Smooth muscle cell (in vitro differentiated cells): ENCODE results near the gene OR2K2. TPM values are rescaled to one million over a fixed set of nuclear protein-coding genes. Genes with fewer than 3 reads are reported as not detected.
"Not testable (repeated sequence)": the region's sequence is repeated elsewhere in the genome, so short reads cannot be mapped to it uniquely, and the experiment has no call there.

Source experiments
- DNase-seq: peaks from one replicate; lab custom pipeline; 2025; ENCODE audit not compliant: unreplicated experiment; lab: John Stamatoyannopoulos, UW
- H2AFZ ChIP-seq: fragments of 200-600 bp; sonication (generic); 2 replicates; pipeline ENCODE4 v1.6.0; 2016; ENCODE audit warnings: antibody characterized with exemption, low read depth, mild to moderate bottlenecking
- H3F3A ChIP-seq: fragments of 200-600 bp; sonication (generic); 2 replicates; pipeline ENCODE4 v1.6.0; 2017; ENCODE audit warnings: antibody characterized with exemption, low read depth
- H3K27ac ChIP-seq: fragments of 200-600 bp; sonication (generic); 2 replicates; pipeline ENCODE4 v1.5.1; 2016; ENCODE audit warnings: low read depth, mild to moderate bottlenecking
- H3K27me3 ChIP-seq: fragments of 200-600 bp; sonication (generic); 2 replicates; pipeline ENCODE4 v1.6.1; 2016; ENCODE audit warnings: low read depth, mild to moderate bottlenecking
- H3K36me3 ChIP-seq: fragments of 200-600 bp; sonication (generic); 2 replicates; pipeline ENCODE4 v1.5.1; 2016; ENCODE audit warnings: low read depth
- H3K4me1 ChIP-seq: fragments of 200-600 bp; sonication (generic); 2 replicates; pipeline ENCODE4 v1.5.1; 2016; ENCODE audit warnings: low read depth
- H3K4me2 ChIP-seq: fragments of 200-600 bp; sonication (generic); 2 replicates; pipeline ENCODE4 v1.6.0; 2016; ENCODE audit warnings: mild to moderate bottlenecking
- H3K4me3 ChIP-seq: fragments of 200-600 bp; sonication (generic); 2 replicates; pipeline ENCODE4 v1.5.1; 2016; ENCODE audit warnings: mild to moderate bottlenecking
- H3K79me2 ChIP-seq: fragments of 200-600 bp; sonication (generic); 2 replicates; pipeline ENCODE4 v1.6.0; 2016; ENCODE audit warnings: low read depth, mild to moderate bottlenecking
- H3K9ac ChIP-seq: fragments of 200-600 bp; sonication (generic); 2 replicates; pipeline ENCODE4 v1.6.0; 2016; ENCODE audit warnings: low read depth
- H3K9me3 ChIP-seq: fragments of 200-600 bp; sonication (generic); replicated peaks from 2 replicates; pipeline ENCODE4 v1.5.1; 2016; ENCODE audit warnings: low read depth
- H4K20me1 ChIP-seq: fragments of 200-600 bp; sonication (generic); 2 replicates; pipeline ENCODE4 v1.6.0; 2016; ENCODE audit warnings: low read depth
- WGBS: methylation state at CpG from one replicate; pipeline ENCODE4 v1.1.7; 2016; ENCODE audit warnings: low lambda C conversion rate; 5-methylcytosine and 5-hydroxymethylcytosine counted together
- polyA plus RNA-seq: library from polyadenylated mRNA; unstranded; fragments of >200 nt; fragmentation: Nextera tagmentation; extraction: Ambion mirVana; gene quantifications from 2 replicates; pipeline ENCODE4 v1.2.1, GENCODE V29; 2016
- total RNA-seq: library from RNA; depleted of rRNA; stranded (reverse); fragments of >200 nt; gene quantifications from 2 replicates; pipeline ENCODE4 v1.2.3, GENCODE V29; 2014
- TF ChIP-seq, protein P1 (sequence below): fragments of 200-600 bp; sonication (generic); IDR thresholded peaks from 2 replicates; pipeline ENCODE4 v1.5.1; 2017; ENCODE audit warnings: borderline replicate concordance, mild to moderate bottlenecking, antibody characterized with exemption; ENCODE audit not compliant: insufficient read depth, poor library complexity, severe bottlenecking

OR2K2 gene
- total and polyA plus RNA-seq, 2 experiments from 2014 or later, result 0.13 TPM; not detected in 1

DNA sequence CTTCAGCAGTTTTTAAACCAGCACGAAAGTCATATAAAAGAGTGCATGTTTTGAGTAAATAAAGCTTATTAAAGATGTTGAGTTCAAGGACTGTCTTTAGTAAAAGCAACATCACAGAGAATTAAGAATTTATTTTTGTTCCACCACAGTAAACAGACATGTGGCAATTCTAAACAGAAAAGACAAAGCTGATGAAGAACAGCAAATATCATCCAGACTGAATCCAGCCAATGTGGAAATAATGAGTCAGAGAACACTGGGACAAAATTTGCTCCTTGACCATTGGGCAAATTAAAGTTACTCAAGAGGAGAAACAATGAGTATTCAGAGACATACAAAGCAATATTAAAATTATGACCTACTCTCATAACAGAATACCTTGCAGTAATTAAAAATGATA is 28.8 kb downstream of the OR2K2 start:
- Histone ChIP-seq H3F3A (no peaks in the 10 kb centered on the region), H2AFZ (no peak overlapping the region), H3K4me1 (peaks cover 9% of the 10 kb centered on the region), H3K9me3 (no peaks in the 10 kb centered on the region), H3K4me3 (no peak overlapping the region), H3K9ac (no peak overlapping the region), H3K27ac (no peak overlapping the region), H4K20me1 (no peaks in the 10 kb centered on the region), H3K4me2 (no peak overlapping the region), H3K79me2 (no peaks in the 10 kb centered on the region), H3K36me3 (no peaks in the 10 kb centered on the region), H3K27me3 (no peaks in the 10 kb centered on the region)
- DNase-seq, result no peak
- WGBS, result 31% methylated on average over 1 of the region's 1 CpG
- TF ChIP-seq, protein P1, sequence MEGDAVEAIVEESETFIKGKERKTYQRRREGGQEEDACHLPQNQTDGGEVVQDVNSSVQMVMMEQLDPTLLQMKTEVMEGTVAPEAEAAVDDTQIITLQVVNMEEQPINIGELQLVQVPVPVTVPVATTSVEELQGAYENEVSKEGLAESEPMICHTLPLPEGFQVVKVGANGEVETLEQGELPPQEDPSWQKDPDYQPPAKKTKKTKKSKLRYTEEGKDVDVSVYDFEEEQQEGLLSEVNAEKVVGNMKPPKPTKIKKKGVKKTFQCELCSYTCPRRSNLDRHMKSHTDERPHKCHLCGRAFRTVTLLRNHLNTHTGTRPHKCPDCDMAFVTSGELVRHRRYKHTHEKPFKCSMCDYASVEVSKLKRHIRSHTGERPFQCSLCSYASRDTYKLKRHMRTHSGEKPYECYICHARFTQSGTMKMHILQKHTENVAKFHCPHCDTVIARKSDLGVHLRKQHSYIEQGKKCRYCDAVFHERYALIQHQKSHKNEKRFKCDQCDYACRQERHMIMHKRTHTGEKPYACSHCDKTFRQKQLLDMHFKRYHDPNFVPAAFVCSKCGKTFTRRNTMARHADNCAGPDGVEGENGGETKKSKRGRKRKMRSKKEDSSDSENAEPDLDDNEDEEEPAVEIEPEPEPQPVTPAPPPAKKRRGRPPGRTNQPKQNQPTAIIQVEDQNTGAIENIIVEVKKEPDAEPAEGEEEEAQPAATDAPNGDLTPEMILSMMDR, result no peak

DNA sequence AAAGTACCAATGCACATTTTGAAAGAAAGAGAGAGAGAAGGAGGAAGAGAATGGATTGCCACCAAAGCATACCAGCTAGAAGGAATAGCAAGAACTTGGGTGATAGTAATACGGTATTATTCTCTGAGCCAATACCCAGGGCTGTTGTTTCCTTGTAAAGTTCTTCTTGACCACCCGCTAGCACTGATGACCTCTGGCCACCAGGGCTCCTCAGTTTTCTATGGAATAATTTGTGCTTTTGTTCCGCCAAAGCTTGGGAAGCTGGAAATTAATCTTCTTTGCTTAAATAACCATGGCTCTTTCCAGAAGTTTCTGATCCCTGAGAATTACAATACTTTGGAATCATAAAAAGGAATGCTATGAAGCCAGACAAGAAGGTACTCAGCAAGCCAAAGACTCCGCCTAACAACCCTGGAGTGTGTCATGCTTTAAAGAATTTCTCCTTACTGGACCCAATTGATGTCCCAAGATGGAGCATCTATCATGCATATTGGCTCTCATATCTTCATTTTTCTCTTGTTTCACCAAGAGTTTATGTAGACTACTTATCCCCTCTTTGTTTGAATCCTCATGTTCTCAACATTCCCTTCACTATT is 29.8 kb downstream of the OR2K2 start:
- Histone ChIP-seq H3K36me3 (no peaks in the 10 kb centered on the region), H3K4me1 (peaks cover 9% of the 10 kb centered on the region), H3K27ac (no peak overlapping the region), H4K20me1 (no peaks in the 10 kb centered on the region), H3K4me3 (no peak overlapping the region), H3F3A (no peaks in the 10 kb centered on the region), H2AFZ (no peak overlapping the region), H3K4me2 (no peak overlapping the region), H3K9me3 (no peaks in the 10 kb centered on the region), H3K9ac (no peak overlapping the region), H3K79me2 (no peaks in the 10 kb centered on the region), H3K27me3 (no peaks in the 10 kb centered on the region)
- DNase-seq, result no peak
- TF ChIP-seq, protein P1, result no peak
- WGBS, result 89% methylated on average over 4 of the region's 4 CpGs

DNA sequence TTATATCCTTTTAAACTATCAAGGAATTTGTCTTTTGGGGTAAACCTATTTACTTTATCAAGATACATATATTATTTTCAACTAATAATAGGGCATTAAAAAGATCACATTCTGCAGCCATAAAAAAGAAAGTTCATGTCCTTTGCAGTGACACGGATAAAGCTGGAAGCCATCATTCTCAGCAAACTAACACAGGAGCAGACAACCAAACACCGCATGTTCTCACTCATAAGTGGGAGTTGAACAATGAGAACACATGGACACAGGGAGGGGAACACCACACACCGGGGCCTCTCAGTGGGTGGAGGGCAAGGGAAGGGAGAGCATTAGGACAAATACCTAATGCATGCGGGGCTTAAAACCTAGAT is 30.4 kb downstream of the OR2K2 start:
- H3F3A ChIP-seq, H3K9me3 ChIP-seq, H3K4me1 ChIP-seq, H3K79me2 ChIP-seq, DNase-seq, H3K27me3 ChIP-seq, H3K9ac ChIP-seq, H4K20me1 ChIP-seq, H3K27ac ChIP-seq, H2AFZ ChIP-seq, H3K36me3 ChIP-seq: not testable (repeated sequence)
- Histone ChIP-seq H3K4me2 (peak overlapping the region; percentile 78), H3K4me3 (peak overlapping the region; percentile 33)
- 63% methylated on average over 4 of the region's 4 CpGs for WGBS

DNA sequence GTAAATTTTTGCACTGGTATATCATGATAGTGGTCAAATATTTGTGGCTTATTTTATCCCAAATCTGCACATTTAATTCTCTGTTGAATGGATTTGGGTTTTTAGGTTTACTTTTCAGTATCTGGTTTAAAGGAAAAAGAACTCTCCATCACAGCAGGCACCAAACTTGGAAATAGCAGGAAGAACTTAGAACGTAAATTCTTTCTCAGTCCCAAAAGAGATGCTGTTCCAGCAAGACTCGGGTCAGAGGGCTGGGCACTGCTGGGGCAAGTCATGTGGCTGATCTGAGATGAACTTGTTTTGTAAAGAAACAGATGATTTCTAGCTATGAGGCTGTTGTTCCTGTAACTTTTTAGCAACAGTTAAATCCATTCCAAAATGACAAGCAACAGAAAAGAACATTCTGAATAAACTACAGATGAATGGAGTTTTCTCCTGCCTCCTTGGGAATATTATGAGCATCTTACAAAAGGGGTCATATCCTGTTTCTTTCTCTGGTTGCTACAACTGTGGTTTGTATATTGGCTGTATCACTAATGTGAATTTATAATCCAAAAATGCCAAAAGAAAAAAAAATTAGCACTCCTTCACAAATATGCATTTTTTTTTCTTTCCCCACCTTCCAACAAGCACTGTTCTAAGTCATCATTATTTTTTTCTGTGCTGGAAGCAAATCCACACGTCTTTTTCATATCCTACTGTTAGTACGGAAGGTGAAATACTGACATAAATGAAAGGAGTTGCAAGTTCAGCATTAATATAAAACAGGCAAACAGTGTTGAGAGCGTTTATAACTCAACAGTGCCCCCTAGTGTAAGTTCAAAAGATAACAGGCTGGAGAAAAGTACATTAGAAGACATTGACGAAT is 31.1 kb downstream of the OR2K2 start:
- Histone ChIP-seq H4K20me1 (no peaks in the 10 kb centered on the region), H3F3A (no peaks in the 10 kb centered on the region), H3K4me1 (peaks cover 9% of the 10 kb centered on the region), H3K79me2 (no peaks in the 10 kb centered on the region), H3K27me3 (no peaks in the 10 kb centered on the region), H3K4me2 (peak overlapping the region; percentile 78), H3K27ac (no peak overlapping the region), H3K4me3 (peak overlapping the region; percentile 33), H3K9ac (no peak overlapping the region), H2AFZ (peak overlapping the region; percentile 63), H3K36me3 (no peaks in the 10 kb centered on the region), H3K9me3 (no peaks in the 10 kb centered on the region)
- 22% methylated on average over 6 of the region's 6 CpGs for WGBS
- no peak for DNase-seq
- TF ChIP-seq, protein P1, result peak; percentile 85
